Gastroesophageal sphincter (tissue), 4 donors: ENCODE data around the gene RRP1B. TPM values are rescaled to one million over a fixed set of nuclear protein-coding genes. Genes with fewer than 3 reads are reported as not detected.
A peak's percentile ranks its signal among the peaks of the same experiment; 100 is the strongest.

Experiments used
- ATAC-seq: fragments of 150-250 bp; one replicate; pipeline ENCODE4 v1.9.1; 2016; ENCODE audit warnings: mild to moderate bottlenecking, moderate library complexity
- H3K27ac ChIP-seq, 4 donors: fragments of 200-600 bp; sonication (generic) in 3 of 4; 1 replicate in 3 of 4; 2 replicates in 1 of 4; pipeline ENCODE4 v1.5.1; 2016 to 2019
- H3K27me3 ChIP-seq: fragments of 200-600 bp; sonication (generic); one replicate; pipeline ENCODE4 v1.5.1; 2019
- H3K36me3 ChIP-seq, 2 donors: fragments of 200-600 bp; sonication (generic); one replicate each; pipeline ENCODE4 v1.5.1; 2019; ENCODE audit warnings: control low read depth in 1 of 2
- H3K4me1 ChIP-seq, 3 donors: fragments of 200-600 bp; sonication (generic); 1 replicate in 2 of 3; 2 replicates in 1 of 3; pipeline ENCODE4 v1.5.1; 2016 to 2019; ENCODE audit warnings: control low read depth in 2 of 3
- H3K4me3 ChIP-seq, 2 donors: fragments of 200-600 bp; sonication (generic); one replicate each; pipeline ENCODE4 v1.5.1; 2019; ENCODE audit warnings: mild to moderate bottlenecking in 1 of 2, moderate library complexity in 1 of 2
- H3K9me3 ChIP-seq, 3 donors: fragments of 200-600 bp; sonication (generic); one replicate each; pipeline ENCODE4 v1.5.1; 2017 to 2019; ENCODE audit warnings: control low read depth in 2 of 3
- EP300 ChIP-seq: sonication (generic); formaldehyde crosslinking; IDR thresholded peaks from one replicate; pipeline ENCODE4 v1.6.1; 2017; ENCODE audit warnings: antibody characterized with exemption, mild to moderate bottlenecking
- POLR2A ChIP-seq, 2 donors: fragments of 450-650 bp; IDR thresholded peaks; one replicate each; pipeline ENCODE4 v1.6.1; 2017; ENCODE audit warnings: antibody characterized with exemption in 2 of 2, mild to moderate bottlenecking in 2 of 2, moderate library complexity in 1 of 2
- POLR2AphosphoS5 ChIP-seq: sonication (generic); formaldehyde crosslinking; IDR thresholded peaks from one replicate; pipeline ENCODE4 v1.6.1; 2017; ENCODE audit warnings: antibody characterized with exemption
- WGBS, 2 donors: methylation state at CpG; one replicate each; pipeline ENCODE4 v1.1.5; 2018; ENCODE audit warnings: low coverage in 1 of 2; 5-methylcytosine and 5-hydroxymethylcytosine counted together
- total RNA-seq, 4 donors: library from RNA; depleted of rRNA; stranded (reverse); fragments of >200 nt; gene quantifications; one replicate each; pipeline ENCODE4 v1.1.0, GENCODE V29; 2016
- TF ChIP-seq, protein P1 (sequence below), 4 experiments: fragments of 200-600 bp in 2 of 4; fragments of 450-650 bp in 2 of 4; sonication (generic) in 1 of 4; IDR thresholded peaks; one replicate each; pipeline ENCODE4 v1.5.1; 2017 to 2019; ENCODE audit warnings: antibody characterized with exemption in 4 of 4, mild to moderate bottlenecking in 2 of 4, moderate library complexity in 2 of 4

Gene RRP1B
- total RNA-seq, 4 donors from 2014 or later: 17.8 to 23.7 (median 21.2) TPM

DNA sequence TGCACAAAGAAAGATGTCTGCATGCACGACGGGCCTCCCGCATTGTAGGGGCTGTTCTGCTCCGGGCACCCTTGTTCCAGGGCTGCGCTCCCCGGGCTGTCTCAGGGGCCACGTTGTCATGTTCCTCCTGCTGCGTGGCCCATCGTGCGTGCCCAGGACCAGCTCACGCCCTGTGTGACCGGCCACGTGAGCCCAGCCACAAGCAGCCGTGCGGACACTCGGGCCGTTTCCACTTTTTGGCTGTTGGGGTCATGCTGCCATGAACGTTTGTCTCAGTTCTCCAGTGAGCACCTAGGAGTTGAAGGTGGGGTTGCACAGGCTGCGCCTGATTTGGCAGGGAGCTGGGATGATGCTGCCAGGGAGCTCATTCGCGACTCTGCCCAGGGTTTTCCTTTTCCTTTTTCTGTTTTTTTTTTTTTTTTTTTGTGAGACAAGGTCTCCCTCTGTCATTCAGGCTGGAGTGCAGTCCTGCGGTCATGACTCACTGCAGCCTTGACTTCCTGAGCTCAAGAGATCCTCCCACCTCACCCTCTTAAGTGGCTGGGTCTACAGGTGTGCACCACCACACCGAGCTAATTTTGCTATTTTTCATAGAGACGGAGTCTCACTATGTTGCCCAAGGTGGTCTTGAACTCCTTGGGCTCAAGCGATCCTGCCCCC, 77.0 kb downstream of the RRP1B start:
- Histone ChIP-seq H3K4me1 (peaks cover 0 to 53% (median 21%) of the 10 kb centered on the region in 3 donors), H3K27me3 (no peaks in the 10 kb centered on the region), H3K4me3 (no peak overlapping the region), H3K36me3 (peaks cover 0 to 34% of the 10 kb centered on the region in 2 donors), H3K27ac (no peak overlapping the region), H3K9me3 (no peaks in the 10 kb centered on the region)
- TF ChIP-seq POLR2A (IDR thresholded peaks at IDR 0.05) (no peak), POLR2AphosphoS5 (no peak)
- TF ChIP-seq, protein P1, sequence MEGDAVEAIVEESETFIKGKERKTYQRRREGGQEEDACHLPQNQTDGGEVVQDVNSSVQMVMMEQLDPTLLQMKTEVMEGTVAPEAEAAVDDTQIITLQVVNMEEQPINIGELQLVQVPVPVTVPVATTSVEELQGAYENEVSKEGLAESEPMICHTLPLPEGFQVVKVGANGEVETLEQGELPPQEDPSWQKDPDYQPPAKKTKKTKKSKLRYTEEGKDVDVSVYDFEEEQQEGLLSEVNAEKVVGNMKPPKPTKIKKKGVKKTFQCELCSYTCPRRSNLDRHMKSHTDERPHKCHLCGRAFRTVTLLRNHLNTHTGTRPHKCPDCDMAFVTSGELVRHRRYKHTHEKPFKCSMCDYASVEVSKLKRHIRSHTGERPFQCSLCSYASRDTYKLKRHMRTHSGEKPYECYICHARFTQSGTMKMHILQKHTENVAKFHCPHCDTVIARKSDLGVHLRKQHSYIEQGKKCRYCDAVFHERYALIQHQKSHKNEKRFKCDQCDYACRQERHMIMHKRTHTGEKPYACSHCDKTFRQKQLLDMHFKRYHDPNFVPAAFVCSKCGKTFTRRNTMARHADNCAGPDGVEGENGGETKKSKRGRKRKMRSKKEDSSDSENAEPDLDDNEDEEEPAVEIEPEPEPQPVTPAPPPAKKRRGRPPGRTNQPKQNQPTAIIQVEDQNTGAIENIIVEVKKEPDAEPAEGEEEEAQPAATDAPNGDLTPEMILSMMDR (IDR thresholded peaks at IDR 0.05): no peak
- 74 to 89% methylated on average over 6 to 7 of the region's 25 CpGs for WGBS, 2 donors
- no peak for ATAC-seq

DNA sequence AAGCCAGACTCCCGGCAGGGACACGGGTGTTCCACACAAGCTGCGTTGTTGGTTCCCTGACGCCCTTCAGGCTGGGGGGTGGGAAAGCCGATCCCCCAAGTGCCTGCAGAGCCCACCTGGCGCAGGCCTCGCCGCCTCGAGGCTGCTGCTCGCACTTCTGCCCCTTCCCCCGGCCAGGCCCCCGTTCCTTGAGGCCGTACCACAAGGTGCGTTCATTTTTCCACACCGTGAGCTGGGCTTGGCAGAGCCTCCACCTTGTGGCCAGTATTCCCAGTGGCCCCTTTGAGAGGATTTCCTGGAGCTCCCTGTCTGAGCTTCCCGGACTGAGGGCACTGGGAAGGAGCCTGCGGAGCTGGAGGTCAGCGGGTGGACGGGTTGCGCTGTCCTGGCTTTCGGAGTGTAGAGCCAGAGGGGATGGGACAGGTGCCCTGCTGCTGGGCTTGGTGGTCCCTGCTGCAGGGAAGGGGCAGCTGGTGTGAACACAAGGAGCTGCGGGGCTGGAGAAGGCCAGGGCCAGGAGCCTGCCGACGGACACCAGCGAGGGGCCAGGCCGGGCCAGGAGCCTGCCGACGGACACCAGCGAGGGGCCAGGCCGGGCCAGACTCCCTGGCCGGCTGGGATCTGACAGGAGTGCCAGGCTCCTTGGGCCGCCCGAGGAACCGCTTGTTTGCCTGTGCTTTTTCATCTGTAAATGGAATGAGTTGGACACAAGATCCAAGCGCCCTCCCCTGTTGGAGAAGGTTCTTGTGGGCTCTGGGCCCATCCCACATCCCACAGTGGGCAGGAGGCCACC, 78.0 kb downstream of the RRP1B start:
- H3K27me3 ChIP-seq: no peaks in the 10 kb centered on the region
- H3K4me1 ChIP-seq: peaks cover 0 to 43% (median 14%) of the 10 kb centered on the region in 3 donors
- TF ChIP-seq, protein P1 (IDR thresholded peaks at IDR 0.05): no peak
- no peak for TF ChIP-seq POLR2AphosphoS5
- TF ChIP-seq EP300: no peak
- TF ChIP-seq POLR2A (IDR thresholded peaks at IDR 0.05): no peak
- H3K4me3 ChIP-seq: no peak overlapping the region
- 86% methylated on average over 10 of the region's 35 CpGs; no CpG with 5 or more reads in 1 of the 2 donors for WGBS, 2 donors
- H3K9me3 ChIP-seq: no peaks in the 10 kb centered on the region
- no peak overlapping the region for H3K27ac ChIP-seq
- H3K36me3 ChIP-seq: peaks cover 0 to 43% of the 10 kb centered on the region in 2 donors
- no peak for ATAC-seq

DNA sequence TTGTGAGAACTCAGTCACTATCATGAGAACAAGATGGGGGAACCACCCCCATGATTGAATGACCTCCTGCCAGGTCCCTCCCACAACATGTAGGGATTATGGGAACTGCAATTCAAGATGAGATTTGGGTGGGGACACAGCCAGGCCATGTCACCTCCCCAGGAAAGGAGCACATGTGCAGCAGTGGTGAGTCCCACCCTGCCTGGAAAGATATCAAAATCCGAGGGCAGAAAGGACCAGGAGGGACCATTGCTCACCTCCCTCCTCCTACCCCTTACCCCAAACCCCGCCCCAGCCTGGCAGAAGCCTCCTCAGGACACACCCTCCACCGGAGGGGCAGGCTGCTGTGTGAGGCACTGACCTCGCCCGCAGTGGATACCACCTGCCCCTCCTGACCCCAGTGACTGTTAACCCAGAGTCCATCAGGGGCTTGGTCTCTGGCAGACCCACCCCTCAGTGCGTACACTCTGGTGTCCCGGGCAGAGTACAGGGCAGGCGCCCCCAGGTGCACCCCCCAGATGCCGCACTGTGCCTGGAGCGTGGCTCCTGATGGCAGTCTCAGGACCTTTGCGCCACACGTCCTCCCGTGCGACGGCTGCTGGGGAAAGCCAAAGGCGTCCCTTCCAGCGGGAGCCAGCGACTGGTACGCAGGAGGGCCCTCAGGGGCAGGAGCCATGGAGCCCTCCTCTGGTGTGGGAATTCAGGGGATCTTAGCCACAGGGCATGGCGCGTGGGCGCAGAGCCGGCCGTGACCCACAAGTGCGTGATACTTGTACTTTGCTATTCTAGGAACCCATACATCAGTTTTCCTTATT, 80.5 kb downstream of the RRP1B start:
- Histone ChIP-seq H3K27me3 (no peaks in the 10 kb centered on the region), H3K4me3 (no peak overlapping the region), H3K9me3 (no peaks in the 10 kb centered on the region), H3K36me3 (peaks cover 0 to 60% of the 10 kb centered on the region in 2 donors), H3K27ac (peak overlapping the region in 2 of 4 donors; percentile 61 to 72), H3K4me1 (peaks cover 0 to 18% (median 0%) of the 10 kb centered on the region in 3 donors)
- no peak for ATAC-seq
- WGBS, 2 donors: 85% methylated on average over 4 of the region's 25 CpGs; no CpG with 5 or more reads in 1 of the 2 donors
- TF ChIP-seq POLR2AphosphoS5 (no peak), EP300 (no peak), POLR2A (IDR thresholded peaks at IDR 0.05) (no peak)
- TF ChIP-seq, protein P1 (IDR thresholded peaks at IDR 0.05): no peak

DNA sequence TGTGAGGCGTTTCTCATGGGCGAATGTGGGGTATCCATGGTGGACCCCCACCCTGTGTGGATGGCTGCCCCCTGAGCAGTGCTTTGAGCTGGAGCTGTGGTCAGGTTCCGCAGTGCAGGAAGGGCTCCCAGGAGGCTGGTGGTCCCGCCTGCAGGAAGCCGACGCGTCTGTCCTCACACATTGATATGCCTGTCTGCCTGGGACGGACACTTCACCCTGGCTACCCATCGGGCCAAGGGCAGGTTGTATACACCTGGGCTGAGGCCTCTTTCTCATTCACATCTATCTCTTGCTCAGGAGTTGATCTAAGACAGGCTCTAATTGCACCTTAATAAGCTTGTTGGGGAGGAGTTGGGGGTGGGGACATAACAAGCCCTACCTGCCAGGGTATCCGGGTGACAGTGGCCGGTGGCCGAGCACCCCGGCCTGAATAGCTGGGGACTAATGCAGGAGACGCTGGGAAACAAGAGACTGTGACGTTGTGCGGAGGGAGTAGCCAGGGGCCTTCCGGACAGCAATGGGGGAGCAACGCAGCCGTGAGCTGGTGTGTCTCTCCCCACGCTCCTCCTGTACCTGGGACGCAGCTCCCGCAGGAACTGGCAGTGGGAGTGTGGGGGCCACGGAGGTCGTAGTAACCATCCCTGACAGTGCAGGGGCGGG, 81.3 kb downstream of the RRP1B start:
- WGBS, 2 donors: 12% methylated on average over 5 of the region's 25 CpGs; no CpG with 5 or more reads in 1 of the 2 donors
- no peaks in the 10 kb centered on the region for H3K9me3 ChIP-seq
- H3K27ac ChIP-seq: peak overlapping the region in 3 of 4 donors; percentile 61 to 72 (median 69)
- no peak for TF ChIP-seq POLR2A (IDR thresholded peaks at IDR 0.05)
- TF ChIP-seq, protein P1 (IDR thresholded peaks at IDR 0.05): no peak
- H3K27me3 ChIP-seq: no peaks in the 10 kb centered on the region
- ATAC-seq: peak; percentile 67
- peaks cover 0 to 63% of the 10 kb centered on the region in 2 donors for H3K36me3 ChIP-seq
- H3K4me3 ChIP-seq: no peak overlapping the region
- peaks cover 0 to 10% (median 0%) of the 10 kb centered on the region in 3 donors for H3K4me1 ChIP-seq
